ENCODE data around the gene ZNF385B. TPM values are rescaled to one million over a fixed set of nuclear protein-coding genes. Genes with fewer than 3 reads are reported as not detected.

The ZNF385B gene
- total RNA-seq, 3 donors from 2014 or later: 3.4 to 8.8 (median 4.5) TPM

Other genes starting within 250 kb of the ZNF385B start
- gene CWC22, start 145.7 kb upstream of the ZNF385B start, total RNA-seq: 10 to 100 TPM; 23.0 to 28.1 (median 23.9) TPM